NB4 (cell line): ENCODE measurements around the gene BLOC1S4.

Source experiments
- DNase-seq: peaks from one replicate; pipeline ENCODE4 v3.0.0; 2010; ENCODE audit warnings: low read depth
- H3K4me3 ChIP-seq: one replicate; pipeline ENCODE4 v1.5.1; 2011; ENCODE audit warnings: mild to moderate bottlenecking, low read depth, low read length, moderate library complexity
- MYC ChIP-seq: IDR thresholded peaks from 2 replicates; pipeline ENCODE4 v1.6.1; 2011; ENCODE audit warnings: low read depth, low read length
- POLR2A ChIP-seq: IDR thresholded peaks from 2 replicates; pipeline ENCODE4 v1.6.1; 2011; ENCODE audit warnings: mild to moderate bottlenecking; ENCODE audit not compliant: insufficient read length; ENCODE audit errors: extremely low read depth
- TF ChIP-seq, protein P1 (sequence below): IDR thresholded peaks from one replicate; pipeline ENCODE4 v1.5.1; 2012; ENCODE audit warnings: low read depth, low read length
- TF ChIP-seq, protein P2 (sequence below): IDR thresholded peaks from 2 replicates; pipeline ENCODE4 v1.6.1; 2011; ENCODE audit warnings: low read depth, low read length

Gene BLOC1S4

DNA sequence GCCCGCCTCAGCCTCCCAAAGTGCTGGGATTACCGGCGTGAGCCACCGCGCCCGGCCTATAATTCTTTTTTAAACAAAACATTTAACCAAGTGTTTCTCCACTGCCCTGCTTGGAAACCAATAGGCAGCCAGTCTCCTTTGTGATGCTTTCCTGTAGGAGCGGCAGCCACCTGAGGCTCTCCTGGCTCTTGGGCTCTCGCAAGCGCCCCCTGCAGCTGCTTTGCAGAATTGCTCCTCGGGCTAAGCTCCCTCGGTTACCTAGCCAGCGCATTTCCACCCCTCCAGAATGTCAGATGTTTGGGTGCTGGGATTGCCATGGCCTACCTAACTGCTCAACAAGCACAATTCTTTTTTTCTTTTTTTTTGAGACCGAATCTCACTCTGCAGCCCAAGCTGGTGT lies 14.6 kb upstream of the BLOC1S4 start:
- no peak overlapping the region for H3K4me3 ChIP-seq
- TF ChIP-seq POLR2A, result no peak
- TF ChIP-seq, protein P1, sequence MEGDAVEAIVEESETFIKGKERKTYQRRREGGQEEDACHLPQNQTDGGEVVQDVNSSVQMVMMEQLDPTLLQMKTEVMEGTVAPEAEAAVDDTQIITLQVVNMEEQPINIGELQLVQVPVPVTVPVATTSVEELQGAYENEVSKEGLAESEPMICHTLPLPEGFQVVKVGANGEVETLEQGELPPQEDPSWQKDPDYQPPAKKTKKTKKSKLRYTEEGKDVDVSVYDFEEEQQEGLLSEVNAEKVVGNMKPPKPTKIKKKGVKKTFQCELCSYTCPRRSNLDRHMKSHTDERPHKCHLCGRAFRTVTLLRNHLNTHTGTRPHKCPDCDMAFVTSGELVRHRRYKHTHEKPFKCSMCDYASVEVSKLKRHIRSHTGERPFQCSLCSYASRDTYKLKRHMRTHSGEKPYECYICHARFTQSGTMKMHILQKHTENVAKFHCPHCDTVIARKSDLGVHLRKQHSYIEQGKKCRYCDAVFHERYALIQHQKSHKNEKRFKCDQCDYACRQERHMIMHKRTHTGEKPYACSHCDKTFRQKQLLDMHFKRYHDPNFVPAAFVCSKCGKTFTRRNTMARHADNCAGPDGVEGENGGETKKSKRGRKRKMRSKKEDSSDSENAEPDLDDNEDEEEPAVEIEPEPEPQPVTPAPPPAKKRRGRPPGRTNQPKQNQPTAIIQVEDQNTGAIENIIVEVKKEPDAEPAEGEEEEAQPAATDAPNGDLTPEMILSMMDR, result peak; percentile 81
- peak; percentile 73 for DNase-seq

DNA sequence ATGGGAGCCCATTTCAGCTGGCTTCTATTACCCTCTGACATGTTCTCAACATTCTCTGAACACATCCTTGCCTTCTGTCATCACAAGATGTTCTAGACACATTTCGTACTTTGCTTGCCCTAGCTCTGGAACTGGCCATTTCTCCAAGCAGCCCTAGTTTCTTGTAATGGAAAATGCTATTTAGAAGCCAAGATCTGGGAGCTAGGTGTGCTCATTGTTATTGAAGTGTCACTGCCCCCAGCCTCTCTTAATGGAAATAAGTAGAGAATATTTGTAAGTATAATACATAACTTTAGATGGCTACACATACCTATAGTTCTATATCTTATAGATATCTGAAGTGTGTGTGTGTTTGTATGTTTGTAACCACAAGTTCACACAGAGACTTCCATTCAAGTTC lies 13.2 kb upstream of the BLOC1S4 start:
- no peak overlapping the region for H3K4me3 ChIP-seq
- TF ChIP-seq, protein P2, sequence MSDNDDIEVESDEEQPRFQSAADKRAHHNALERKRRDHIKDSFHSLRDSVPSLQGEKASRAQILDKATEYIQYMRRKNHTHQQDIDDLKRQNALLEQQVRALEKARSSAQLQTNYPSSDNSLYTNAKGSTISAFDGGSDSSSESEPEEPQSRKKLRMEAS, result no peak
- no peak for TF ChIP-seq POLR2A
- TF ChIP-seq MYC, result no peak
- no peak for DNase-seq

DNA sequence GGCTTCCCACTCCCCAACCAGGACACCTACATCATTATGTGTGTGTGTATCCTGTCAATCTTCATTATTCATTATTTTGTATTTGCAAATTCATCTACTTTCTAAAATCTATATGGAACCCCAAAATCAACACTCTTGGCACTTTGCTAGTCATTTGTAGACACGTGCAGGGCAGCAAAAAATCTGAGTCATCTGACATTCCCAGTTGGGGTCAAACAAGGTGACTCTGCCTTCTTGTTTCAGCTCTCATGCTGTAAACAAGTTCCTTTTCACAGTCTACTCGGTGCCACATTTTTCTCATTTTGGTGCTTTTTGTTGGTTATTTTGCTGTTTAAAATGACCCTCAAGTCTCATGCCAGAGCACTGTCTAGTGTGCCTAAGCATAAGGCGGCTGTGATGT lies 12.2 kb upstream of the BLOC1S4 start:
- no peak for TF ChIP-seq MYC
- TF ChIP-seq, protein P2, result no peak
- TF ChIP-seq, protein P1, result no peak
- TF ChIP-seq POLR2A, result no peak
- no peak overlapping the region for H3K4me3 ChIP-seq
- DNase-seq, result no peak

DNA sequence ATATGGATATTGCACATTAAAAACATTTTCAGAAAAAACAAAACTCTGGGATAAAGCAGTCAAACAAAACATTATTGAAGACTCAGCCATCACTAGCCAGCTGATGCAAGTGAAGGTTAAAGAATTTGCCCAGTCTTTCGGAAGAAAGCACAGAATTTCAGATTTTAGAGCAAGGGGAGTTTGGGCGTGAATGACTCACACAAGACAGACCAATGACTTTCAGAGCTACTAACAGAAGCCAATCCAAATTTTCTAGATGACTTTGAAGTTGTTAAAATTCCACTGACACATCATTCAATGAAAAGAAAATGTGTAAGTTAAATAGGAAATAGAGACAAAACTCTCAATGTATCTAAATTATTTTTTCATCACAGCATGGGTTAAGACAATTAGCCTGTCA lies 10.3 kb upstream of the BLOC1S4 start:
- H3K4me3 ChIP-seq, result peak overlapping the region; percentile 90
- no peak for DNase-seq
- TF ChIP-seq, protein P2, result no peak
- TF ChIP-seq POLR2A (no peak), MYC (no peak)
- TF ChIP-seq, protein P1, result no peak

DNA sequence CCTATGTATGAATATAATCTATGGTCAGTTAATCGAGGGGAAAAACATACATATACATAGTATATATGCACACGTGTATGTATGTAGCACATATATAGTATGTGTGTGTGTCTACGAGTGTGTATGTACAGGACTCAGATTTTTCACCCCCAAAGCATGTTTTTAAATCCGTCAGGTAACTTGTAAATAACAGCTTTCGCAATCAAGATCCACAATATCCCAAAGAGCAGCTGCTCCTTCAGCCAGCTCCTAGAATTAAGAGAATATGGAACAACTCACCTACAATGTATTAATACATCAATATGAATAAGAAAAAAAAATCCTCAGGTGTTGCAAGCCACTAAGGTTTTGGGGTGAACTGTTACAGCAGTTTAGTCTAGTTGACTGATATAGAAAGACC lies 9.8 kb upstream of the BLOC1S4 start:
- no peak for DNase-seq
- peak overlapping the region; percentile 90 for H3K4me3 ChIP-seq
- TF ChIP-seq, protein P1, result no peak
- no peak for TF ChIP-seq MYC
- no peak for TF ChIP-seq POLR2A
- TF ChIP-seq, protein P2, result no peak

DNA sequence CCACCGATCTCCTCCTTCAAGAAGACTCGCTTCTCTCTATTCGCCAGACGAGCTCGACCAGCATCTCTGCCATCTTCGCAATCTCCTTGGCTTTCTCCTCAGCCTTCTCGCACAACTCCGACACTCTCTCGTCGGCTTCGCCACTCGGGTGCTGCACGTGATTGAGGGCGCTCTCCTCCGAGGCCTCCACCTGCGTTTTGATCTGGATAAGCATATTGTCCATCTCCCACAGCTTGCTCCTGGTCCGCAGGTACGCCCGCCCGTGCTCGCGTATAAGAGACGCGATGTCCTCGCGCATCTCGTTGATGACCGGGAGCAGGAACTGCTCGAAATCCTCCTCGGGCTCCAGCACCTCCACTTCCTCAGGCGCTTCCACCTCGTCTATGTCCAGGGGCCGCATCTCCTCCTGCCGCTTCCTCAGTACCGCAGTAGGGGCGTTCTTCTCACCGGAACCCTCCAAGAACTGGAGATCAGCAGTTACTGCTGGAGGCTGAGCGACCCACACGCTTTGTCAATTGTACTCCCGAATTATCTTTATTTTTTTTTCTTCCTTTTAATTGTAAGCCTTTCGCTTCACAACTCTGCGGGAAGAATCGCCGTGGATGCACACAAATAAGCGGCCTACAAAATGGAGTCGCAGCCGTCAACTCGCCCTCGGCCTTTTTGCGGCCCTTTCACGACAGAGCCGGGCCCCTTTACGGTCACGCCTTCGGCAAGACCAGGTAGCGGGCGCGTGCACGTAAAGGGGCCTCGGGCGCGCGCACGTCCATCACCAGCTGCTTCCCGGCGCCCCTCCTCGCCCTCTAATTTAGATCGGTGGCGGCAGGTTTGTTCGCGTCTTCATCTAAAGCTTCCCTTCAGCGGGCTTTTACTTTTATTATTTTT lies 6.5 kb upstream of the BLOC1S4 start, which contains the start of gene MRFAP1L1:
MRFAP1L1 (minus strand) TSS at position 636 of the 885 bp plus-strand sequence; CDS start at position 400, 236 bp downstream.
- TF ChIP-seq, protein P2, result peak; percentile 70
- TF ChIP-seq MYC, result peak; percentile 54; the same call in 1 of the 2 replicates
- TF ChIP-seq, protein P1, result no peak
- TF ChIP-seq POLR2A, result peak; percentile 88
- DNase-seq, result peak; percentile 100
- peak within 1 kb of the TSS; percentile 90 for H3K4me3 ChIP-seq
